PFSK-1 (cell line): Measurements from ENCODE around the gene GMPR2.

Experiments
- FOXP2 ChIP-seq: optimal IDR thresholded peaks from 2 replicates; pipeline ENCODE3; 2011; ENCODE audit warnings: borderline replicate concordance, control low read depth, inconsistent platforms; ENCODE audit not compliant: insufficient read depth; ENCODE audit errors: extremely low read length, extremely low read depth
- POLR2AphosphoS5 ChIP-seq: IDR thresholded peaks from 2 replicates; pipeline ENCODE4 v1.6.1; 2012; ENCODE audit warnings: low read depth, mild to moderate bottlenecking, control low read depth, low read length, moderate library complexity
- REST ChIP-seq, 2 experiments: IDR thresholded peaks; 2 replicates each; pipeline versions ENCODE4 v1.6.1 to v1.8.0; 2011 to 2012; ENCODE audit warnings: low read depth in 2 of 2, low read length in 2 of 2, control low read depth in 1 of 2, inconsistent platforms in 1 of 2, mild to moderate bottlenecking in 1 of 2, moderate library complexity in 1 of 2; ENCODE audit not compliant: insufficient read depth in 1 of 2
- SIN3A ChIP-seq: IDR thresholded peaks from 2 replicates; pipeline ENCODE4 v1.6.1; 2012; ENCODE audit warnings: mild to moderate bottlenecking, low read length, moderate library complexity, borderline replicate concordance; ENCODE audit not compliant: insufficient read depth
- TAF1 ChIP-seq: IDR thresholded peaks from 2 replicates; pipeline ENCODE4 v1.6.1; 2012; ENCODE audit warnings: low read length, control low read depth, borderline replicate concordance; ENCODE audit not compliant: insufficient read depth

DNA sequence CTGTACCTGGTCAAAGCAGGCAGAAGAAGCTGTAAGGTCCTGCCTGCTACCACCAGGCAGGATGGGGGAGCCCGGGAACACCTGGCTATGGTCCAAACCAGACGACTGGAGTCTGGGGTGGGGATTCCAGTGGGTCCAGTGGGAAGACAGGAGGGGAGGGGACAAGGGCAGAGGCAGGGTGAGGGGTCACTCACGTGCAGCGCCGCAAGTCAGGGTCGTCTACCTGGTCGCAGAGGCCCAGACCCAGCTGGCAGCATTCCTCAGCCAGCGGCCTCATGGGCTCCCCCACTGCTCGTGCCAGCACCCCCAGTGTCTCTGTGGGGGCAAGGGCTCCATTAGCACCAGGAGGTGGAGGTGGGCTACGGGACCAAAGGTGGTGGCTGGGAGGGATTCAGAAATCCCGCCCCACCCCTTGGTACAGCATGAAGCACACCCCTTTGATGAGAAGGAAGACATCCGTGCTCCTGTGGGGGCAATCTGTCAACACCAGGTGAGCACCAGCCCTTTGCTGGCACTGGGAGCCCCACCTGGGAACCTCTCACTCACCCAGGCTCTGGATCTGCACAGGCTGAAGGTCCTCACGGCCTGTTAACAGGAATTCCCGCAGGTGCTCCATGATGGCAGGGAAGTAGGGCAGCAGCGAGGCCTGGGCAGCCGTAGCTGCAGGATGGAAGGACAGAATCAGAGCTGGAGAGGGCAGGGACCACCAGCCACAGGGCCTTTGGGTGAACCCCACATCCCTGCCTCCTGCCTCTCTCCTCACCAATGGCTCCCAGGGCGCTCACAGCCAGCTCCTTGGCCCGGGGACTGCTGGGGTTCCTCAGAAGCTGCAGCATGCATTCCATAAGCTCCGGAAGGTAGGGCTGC is 48.4 kb upstream of the GMPR2 start:
- TF ChIP-seq POLR2AphosphoS5 (no peak), TAF1 (no peak), REST (IDR thresholded peaks at IDR 0.05; ENCODE audit: insufficient read depth in 1 of 2, low read depth in 2 of 2, low read length in 2 of 2) (no peak), SIN3A (no peak), FOXP2 (no peak)
